Right kidney (tissue), 1 donor: ENCODE data around the gene CRADD.
A peak's percentile ranks its signal among the peaks of the same experiment; 100 is the strongest.
"Not testable (repeated sequence)": the region's sequence is repeated elsewhere in the genome, so short reads cannot be mapped to it uniquely, and the experiment has no call there.

Source experiments
- DNase-seq: peaks from one replicate; pipeline ENCODE4 v3.0.0-alpha.2; 2016

CRADD gene

GRCh38 chr12:93736640-93737178 lies 59.5 kb downstream of the CRADD start:
- DNase-seq, result no peak

GRCh38 chr12:93737457-93738198 lies 60.5 kb downstream of the CRADD start:
- DNase-seq, result no peak

GRCh38 chr12:93738199-93739058 lies 61.3 kb downstream of the CRADD start:
- DNase-seq, result no peak

GRCh38 chr12:93740751-93741150 lies 63.6 kb downstream of the CRADD start:
- no peak for DNase-seq

- DNase-seq, result no peak
Observed at GRCh38 chr12:93741659-93742109, 64.5 kb downstream of the CRADD start.

- peak; percentile 80 for DNase-seq
Observed at GRCh38 chr12:93742110-93742934, 65.1 kb downstream of the CRADD start.

- DNase-seq, result no peak
Observed at GRCh38 chr12:93743229-93743998, 66.2 kb downstream of the CRADD start.

GRCh38 chr12:93743999-93744689 lies 67.0 kb downstream of the CRADD start:
- DNase-seq, result no peak

- DNase-seq, result no peak
Observed at GRCh38 chr12:93745286-93745685, 68.1 kb downstream of the CRADD start.

GRCh38 chr12:93746572-93747168 lies 69.5 kb downstream of the CRADD start:
- no peak for DNase-seq

- no peak for DNase-seq
Observed at GRCh38 chr12:93748672-93749383, 71.7 kb downstream of the CRADD start.

GRCh38 chr12:93749515-93749914 lies 72.3 kb downstream of the CRADD start:
- no peak for DNase-seq

GRCh38 chr12:93750056-93750455 lies 72.9 kb downstream of the CRADD start:
- DNase-seq, result no peak

- DNase-seq, result no peak
Observed at GRCh38 chr12:93751864-93752610, 74.9 kb downstream of the CRADD start.

GRCh38 chr12:93753285-93753684 lies 76.1 kb downstream of the CRADD start:
- no peak for DNase-seq

- DNase-seq, result no peak
Observed at GRCh38 chr12:93753838-93754429, 76.8 kb downstream of the CRADD start.

GRCh38 chr12:93754859-93755258 lies 77.7 kb downstream of the CRADD start:
- not testable (repeated sequence) for DNase-seq

GRCh38 chr12:93756288-93756687 lies 79.1 kb downstream of the CRADD start:
- no peak for DNase-seq
